ENCODE data around the gene IRAK1BP1. TPM values are rescaled to one million over a fixed set of nuclear protein-coding genes. Genes with fewer than 3 reads are reported as not detected.

IRAK1BP1 gene
- total RNA-seq, 2 experiments from 2014 or later: 7.6 to 8.1 TPM

DNA sequence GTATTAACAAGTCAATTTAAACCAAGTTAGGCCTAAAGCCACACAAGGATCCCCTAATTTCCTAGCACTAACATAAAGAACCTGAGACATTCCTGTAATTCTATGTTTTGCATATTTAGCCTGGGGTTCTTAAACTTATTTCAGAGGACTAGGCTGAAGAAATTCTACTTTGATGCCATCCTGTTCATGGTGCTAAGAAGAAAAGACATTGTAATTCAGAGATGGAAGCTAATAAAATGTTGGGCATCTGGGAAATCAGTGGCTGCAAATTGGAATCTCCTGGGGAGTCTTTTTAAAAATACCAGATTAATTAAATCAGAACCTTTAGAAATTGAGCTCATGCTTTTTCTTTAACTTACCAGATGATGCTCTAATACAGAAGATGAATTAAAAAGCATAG, 26.2 kb upstream of the IRAK1BP1 start:
- H4K20me1 ChIP-seq (ENCODE audit: insufficient read depth, low read length): no peaks in the 10 kb centered on the region
- no peak for DNase-seq (ENCODE audit: low spot score)
- H3K4me3 ChIP-seq (ENCODE audit: low read depth, low read length, poor library complexity, severe bottlenecking): no peak overlapping the region
- intact Hi-C loops (cut with micrococcal nuclease; ENCODE audit: unreplicated experiment): no loop called here
- no peak overlapping the region for H3K27ac ChIP-seq (ENCODE audit: low read depth, low read length, poor library complexity, severe bottlenecking)
- H3K4me1 ChIP-seq (ENCODE audit: insufficient read depth, low read length, poor library complexity, severe bottlenecking): no peaks in the 10 kb centered on the region
- no peaks in the 10 kb centered on the region for H3K79me2 ChIP-seq (ENCODE audit: insufficient read depth, low read depth, low read length)
- no peaks in the 10 kb centered on the region for H3K36me3 ChIP-seq (ENCODE audit: insufficient read depth, low read length)
- H2AFZ ChIP-seq (ENCODE audit: low read length): no peak overlapping the region
- no peak overlapping the region for H3K4me2 ChIP-seq (ENCODE audit: low read length)
- H3K9me2 ChIP-seq (ENCODE audit: insufficient read depth, low read length): no peaks in the 10 kb centered on the region
- POLR2A ChIA-PET: interaction anchor here (0.6 to 1.3 kb wide), 4 partner anchors 9 to 236 kb away, joined by 3 to 6 read pairs (median 4); partner anchors contain the start of gene IRAK1BP1
- TF ChIP-seq, protein P1, sequence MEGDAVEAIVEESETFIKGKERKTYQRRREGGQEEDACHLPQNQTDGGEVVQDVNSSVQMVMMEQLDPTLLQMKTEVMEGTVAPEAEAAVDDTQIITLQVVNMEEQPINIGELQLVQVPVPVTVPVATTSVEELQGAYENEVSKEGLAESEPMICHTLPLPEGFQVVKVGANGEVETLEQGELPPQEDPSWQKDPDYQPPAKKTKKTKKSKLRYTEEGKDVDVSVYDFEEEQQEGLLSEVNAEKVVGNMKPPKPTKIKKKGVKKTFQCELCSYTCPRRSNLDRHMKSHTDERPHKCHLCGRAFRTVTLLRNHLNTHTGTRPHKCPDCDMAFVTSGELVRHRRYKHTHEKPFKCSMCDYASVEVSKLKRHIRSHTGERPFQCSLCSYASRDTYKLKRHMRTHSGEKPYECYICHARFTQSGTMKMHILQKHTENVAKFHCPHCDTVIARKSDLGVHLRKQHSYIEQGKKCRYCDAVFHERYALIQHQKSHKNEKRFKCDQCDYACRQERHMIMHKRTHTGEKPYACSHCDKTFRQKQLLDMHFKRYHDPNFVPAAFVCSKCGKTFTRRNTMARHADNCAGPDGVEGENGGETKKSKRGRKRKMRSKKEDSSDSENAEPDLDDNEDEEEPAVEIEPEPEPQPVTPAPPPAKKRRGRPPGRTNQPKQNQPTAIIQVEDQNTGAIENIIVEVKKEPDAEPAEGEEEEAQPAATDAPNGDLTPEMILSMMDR (conservative IDR thresholded peaks at IDR 0.05; ENCODE audit: low read length): no peak
- no peak for TF ChIP-seq EZH2phosphoT487 (IDR thresholded peaks at IDR 0.05; ENCODE audit: borderline replicate concordance, low read depth, low read length)
- CTCF ChIA-PET (ENCODE audit: unreplicated experiment): no interaction called here
- H3K9me3 ChIP-seq (ENCODE audit: low read length): no peaks in the 10 kb centered on the region
- BruUV-seq (replicated peaks): no TSS peak

DNA sequence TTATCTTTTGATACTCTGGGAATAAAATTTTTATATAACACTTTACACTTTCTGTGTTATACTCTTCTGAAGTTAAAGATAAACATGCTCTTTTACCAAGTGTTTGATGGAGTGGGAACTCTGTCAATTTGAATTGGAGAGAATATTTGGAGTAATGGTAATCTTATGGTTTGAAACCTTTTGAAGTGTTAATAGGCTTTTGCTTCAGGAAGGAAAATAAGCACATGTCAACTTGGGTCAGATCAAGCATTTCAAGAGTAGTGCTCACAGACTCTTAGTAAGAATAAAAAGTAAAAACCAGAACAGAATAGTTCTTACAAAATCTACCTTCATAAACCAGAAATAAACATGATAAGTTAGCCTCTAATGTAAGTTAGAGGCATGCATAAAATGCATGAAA, 24.4 kb upstream of the IRAK1BP1 start:
- ChIA-PET CTCF (ENCODE audit: unreplicated experiment) (no interaction called here), POLR2A (no interaction called here)
- no peak for DNase-seq (ENCODE audit: low spot score)
- BruUV-seq (replicated peaks): no TSS peak
- Histone ChIP-seq H3K9me3 (ENCODE audit: low read length) (no peaks in the 10 kb centered on the region), H3K4me1 (ENCODE audit: insufficient read depth, low read length, poor library complexity, severe bottlenecking) (no peaks in the 10 kb centered on the region), H3K4me3 (ENCODE audit: low read depth, low read length, poor library complexity, severe bottlenecking) (no peak overlapping the region), H3K4me2 (ENCODE audit: low read length) (no peak overlapping the region), H3K27ac (ENCODE audit: low read depth, low read length, poor library complexity, severe bottlenecking) (no peak overlapping the region), H4K20me1 (ENCODE audit: insufficient read depth, low read length) (no peaks in the 10 kb centered on the region), H3K36me3 (ENCODE audit: insufficient read depth, low read length) (no peaks in the 10 kb centered on the region), H3K9me2 (ENCODE audit: insufficient read depth, low read length) (no peaks in the 10 kb centered on the region), H2AFZ (ENCODE audit: low read length) (no peak overlapping the region), H3K79me2 (ENCODE audit: insufficient read depth, low read depth, low read length) (no peaks in the 10 kb centered on the region)
- no peak for TF ChIP-seq EZH2phosphoT487 (IDR thresholded peaks at IDR 0.05; ENCODE audit: borderline replicate concordance, low read depth, low read length)
- TF ChIP-seq, protein P1 (conservative IDR thresholded peaks at IDR 0.05; ENCODE audit: low read length): no peak
- intact Hi-C loops (cut with micrococcal nuclease; ENCODE audit: unreplicated experiment): no loop called here

DNA sequence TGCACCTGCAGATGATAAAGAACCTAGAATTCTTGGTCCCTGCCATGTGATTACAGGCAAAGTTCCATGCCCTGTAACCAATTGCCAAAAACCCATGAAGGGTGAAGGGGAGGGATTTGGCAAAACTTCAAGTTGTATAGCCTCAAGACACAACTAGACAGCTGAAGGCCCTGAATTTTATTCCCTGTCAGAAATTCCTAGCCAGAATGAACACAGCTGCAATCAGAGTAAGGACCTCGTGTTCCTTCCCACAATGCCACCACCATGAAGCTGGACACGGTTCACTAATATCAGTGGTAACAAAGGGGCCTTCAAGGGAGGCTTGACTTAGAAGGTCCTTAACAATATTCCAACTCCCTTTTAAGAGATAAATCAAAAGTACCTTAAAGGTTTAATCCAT, 22.5 kb upstream of the IRAK1BP1 start:
- Histone ChIP-seq H3K9me2 (ENCODE audit: insufficient read depth, low read length) (no peaks in the 10 kb centered on the region), H3K4me2 (ENCODE audit: low read length) (no peak overlapping the region), H4K20me1 (ENCODE audit: insufficient read depth, low read length) (no peaks in the 10 kb centered on the region), H3K79me2 (ENCODE audit: insufficient read depth, low read depth, low read length) (no peaks in the 10 kb centered on the region), H3K4me1 (ENCODE audit: insufficient read depth, low read length, poor library complexity, severe bottlenecking) (no peaks in the 10 kb centered on the region), H3K9me3 (ENCODE audit: low read length) (no peaks in the 10 kb centered on the region), H2AFZ (ENCODE audit: low read length) (no peak overlapping the region), H3K27ac (ENCODE audit: low read depth, low read length, poor library complexity, severe bottlenecking) (no peak overlapping the region), H3K36me3 (ENCODE audit: insufficient read depth, low read length) (no peaks in the 10 kb centered on the region), H3K4me3 (ENCODE audit: low read depth, low read length, poor library complexity, severe bottlenecking) (no peak overlapping the region)
- POLR2A ChIA-PET: no interaction called here
- intact Hi-C loops (cut with micrococcal nuclease; ENCODE audit: unreplicated experiment): no loop called here
- CTCF ChIA-PET (ENCODE audit: unreplicated experiment): no interaction called here
- no peak for DNase-seq (ENCODE audit: low spot score)
- TF ChIP-seq EZH2phosphoT487 (IDR thresholded peaks at IDR 0.05; ENCODE audit: borderline replicate concordance, low read depth, low read length): no peak
- TF ChIP-seq, protein P1 (conservative IDR thresholded peaks at IDR 0.05; ENCODE audit: low read length): no peak
- BruUV-seq (replicated peaks): no TSS peak
